Activated naive CD4-positive, alpha-beta T cell treated with Interleukin-2 at 50 U/mL for 16 hours (primary cell): Measurements from ENCODE around the gene FLRT1.

Experiments used
- DNase-seq: peaks from one replicate; pipeline ENCODE4 v3.0.0-alpha.2; 2020

Gene FLRT1

DNA sequence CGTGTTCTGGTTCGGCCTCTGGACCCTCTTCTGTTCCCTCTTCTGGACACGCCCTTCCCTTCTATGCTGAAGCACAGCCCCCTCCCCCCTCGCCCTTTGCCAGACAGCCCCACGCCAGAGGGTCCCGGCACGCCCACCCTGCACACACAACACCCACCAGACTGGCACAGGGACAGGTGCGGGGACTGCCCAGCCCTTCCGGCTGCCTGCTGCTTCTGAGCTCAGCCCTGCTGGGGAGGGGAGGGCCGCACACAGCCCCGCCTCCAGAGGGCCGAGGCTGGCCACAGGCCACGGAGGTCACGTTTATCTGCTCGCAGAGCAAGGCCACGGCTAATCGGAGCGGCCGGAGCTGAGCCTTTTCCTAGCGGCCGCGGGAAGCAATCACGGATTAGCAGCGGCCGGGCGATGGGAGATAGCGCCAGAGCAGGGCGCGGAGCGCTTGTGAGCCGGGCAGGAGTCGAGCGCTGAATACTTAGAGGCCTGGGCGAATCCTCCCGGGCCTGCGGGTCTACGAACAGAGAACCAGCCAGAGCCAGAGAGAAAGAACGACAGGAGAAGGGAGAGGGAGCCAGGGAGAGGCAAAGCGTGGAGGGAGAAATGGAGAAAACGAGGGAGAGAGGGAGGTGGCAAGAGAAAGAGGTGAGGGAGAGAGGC, 28.0 kb upstream of the FLRT1 start:
- DNase-seq: no peak

DNA sequence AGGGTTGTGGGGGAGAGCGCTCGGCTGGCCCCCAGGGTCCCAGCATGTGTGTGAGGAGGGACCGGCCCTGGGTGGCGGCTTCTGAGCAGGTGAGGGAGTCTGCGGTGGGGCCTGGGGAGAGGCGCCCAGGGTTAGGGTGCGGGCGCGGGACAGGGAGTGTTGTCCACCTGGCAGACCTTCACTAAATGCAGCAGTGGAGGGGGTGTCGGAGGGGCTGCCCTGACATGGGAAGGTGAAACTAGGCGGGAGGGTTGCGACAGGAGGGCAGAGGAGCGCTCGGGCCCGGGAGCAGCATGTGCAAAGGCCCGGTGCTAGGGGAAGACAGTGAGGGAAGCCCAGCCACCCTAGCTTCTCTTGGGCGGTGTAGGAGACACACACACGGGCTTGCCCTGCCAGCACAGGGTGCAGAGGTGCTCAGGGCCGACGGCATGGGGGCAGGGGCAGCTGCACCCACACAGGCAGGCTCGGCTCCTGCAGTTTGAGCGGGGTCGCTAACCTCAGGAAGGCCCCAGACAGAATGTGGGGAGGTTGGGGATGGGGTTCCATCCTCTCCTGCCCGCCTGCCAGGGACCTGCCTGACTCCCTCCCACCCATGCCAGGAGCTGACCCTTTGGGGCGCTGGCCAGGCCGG, 27.3 kb upstream of the FLRT1 start:
- DNase-seq: no peak

DNA sequence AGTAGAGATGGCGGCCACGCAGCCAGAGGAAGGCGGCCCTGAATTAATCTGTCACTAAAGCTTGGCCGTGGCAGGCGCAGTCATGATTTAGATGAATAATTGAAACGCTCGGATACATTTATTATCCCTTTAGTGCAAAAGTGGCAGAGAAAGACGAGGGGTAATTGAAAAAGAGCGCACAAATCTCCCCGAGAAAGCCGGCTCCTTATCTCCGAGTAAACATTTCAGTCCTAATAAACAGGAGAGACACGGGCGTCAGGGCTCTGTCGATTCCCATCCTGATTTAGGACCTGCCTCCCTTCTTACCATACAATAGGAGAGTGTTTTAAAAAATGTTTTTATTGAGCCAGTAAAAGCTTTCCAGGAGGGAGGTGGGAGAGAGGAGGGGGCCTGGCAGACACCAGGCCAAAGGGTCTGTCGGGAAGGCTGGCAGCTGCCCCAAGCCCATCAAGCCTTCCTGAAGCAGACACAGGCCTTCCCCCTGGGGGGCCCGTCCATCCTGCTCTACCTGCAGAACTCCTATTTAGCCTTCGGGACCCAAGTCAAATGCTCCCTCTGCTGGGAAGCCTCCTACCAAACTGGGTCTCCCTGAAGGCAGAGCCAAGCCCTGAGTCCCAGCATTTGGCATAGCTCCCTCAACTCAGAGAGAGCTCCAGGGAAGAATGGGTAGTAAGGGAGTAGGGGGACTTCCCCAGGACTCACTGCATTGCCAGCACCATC, 26.7 kb upstream of the FLRT1 start:
- no peak for DNase-seq

- DNase-seq: no peak
These were observed 26.0 kb upstream of the FLRT1 start for GRCh38 chr11:64009710-64010109.

DNA sequence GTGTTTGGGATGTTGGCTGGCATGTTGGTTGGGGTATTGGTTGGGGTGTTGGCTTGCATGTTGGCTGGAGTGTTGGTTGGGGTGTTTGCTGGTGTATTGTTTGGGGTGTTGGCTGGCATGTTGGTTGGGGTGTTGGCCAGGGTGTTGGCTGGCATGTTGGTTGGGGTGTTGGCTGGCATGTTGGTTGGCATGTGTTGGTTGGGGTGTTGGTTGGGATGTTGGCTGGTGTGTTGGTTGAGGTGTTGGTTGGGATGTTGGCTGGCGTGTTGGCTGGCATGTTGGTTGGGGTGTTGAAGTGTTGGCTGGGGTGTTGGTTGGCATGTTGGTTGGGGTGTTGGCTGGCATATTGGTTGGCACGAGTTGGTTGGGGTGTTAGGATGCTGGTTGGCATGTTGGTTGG, 24.9 kb upstream of the FLRT1 start:
- no peak for DNase-seq

GRCh38 chr11:64011371-64011770, 24.4 kb upstream of the FLRT1 start:
- no peak for DNase-seq

DNA sequence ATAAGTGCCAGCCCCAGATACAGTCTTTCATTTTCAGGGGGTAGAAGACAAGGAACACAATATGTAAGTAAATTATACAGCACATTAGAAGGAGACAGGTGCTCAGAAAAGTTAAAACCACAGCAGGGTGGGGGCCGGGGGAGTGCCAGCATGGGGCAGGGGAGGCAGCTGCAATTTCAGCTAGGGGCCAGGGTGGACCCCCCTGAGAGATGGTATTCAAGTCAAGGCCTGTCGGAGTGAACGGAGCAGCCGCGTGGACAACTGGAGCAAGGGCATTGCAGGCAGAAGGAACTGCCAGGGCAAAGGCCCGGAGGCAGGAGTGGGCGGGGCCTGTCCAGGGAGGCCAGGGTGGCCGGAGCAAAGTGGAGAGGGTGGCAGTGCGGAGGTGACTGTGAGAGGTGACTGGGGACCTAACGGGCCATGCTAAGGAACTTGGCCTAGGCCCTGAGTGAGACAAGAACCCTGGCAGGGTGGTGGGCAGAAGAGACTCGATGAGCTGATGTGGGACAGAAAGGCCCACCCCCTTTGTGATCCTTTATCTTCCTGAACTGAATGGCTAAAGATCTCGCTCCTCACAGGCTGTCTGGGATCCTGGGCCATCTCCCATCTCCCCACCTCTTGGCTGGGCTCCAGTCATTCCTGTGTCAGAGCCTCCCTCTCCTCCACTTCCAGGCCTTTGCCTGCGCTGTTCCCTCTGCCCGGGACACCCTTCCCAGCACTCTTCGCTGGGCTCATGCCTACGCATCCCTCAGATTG, 22.4 kb upstream of the FLRT1 start:
- no peak for DNase-seq

DNA sequence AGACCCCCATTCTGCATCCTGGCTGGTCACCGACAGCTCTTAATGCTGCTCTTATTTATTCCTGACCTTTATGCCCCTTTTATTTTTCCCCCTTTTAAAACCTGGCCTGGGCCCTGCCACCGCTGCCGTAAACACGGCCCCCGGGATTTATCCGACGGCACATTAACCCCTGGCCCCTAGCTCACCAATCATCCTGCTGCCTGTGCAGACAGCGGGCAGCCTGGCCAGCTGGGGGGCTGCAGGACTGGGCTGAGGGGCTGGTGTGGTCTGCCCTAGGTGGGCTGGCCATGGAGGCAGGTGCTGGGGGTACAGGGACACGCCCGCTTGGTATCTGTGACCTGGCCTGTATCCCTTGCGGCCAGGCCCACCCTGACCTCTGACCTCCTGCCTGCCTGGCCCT, 21.4 kb upstream of the FLRT1 start:
- DNase-seq: no peak

DNA sequence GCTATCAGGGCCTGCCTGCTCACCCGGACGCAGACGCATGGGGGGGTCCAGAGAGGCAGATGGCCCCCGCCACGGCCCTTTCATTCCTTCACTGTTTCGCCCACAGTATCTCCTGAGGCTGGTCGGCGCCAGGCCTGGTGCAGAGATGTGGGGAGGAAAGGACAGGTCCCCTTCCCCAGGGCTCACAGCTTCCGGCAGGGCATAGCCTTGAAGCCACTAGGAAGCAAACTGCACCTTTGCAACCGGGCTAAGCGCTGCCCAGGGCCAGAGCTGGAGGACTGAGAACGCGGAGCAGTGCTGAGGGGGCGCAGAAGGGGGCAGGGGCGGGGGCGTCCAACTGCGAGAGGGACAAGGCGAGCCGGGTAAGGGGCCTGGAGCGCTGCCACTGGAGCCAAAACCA, 20.2 kb upstream of the FLRT1 start:
- DNase-seq: no peak

- no peak for DNase-seq
These were observed 19.5 kb upstream of the FLRT1 start for GRCh38 chr11:64015935-64016845.

- DNase-seq: no peak
These were observed 17.8 kb upstream of the FLRT1 start for GRCh38 chr11:64017945-64018224.

- DNase-seq: no peak
These were observed 17.4 kb upstream of the FLRT1 start for GRCh38 chr11:64018310-64018709.

GRCh38 chr11:64019106-64020037, 16.4 kb upstream of the FLRT1 start:
- no peak for DNase-seq

- no peak for DNase-seq
These were observed 14.6 kb upstream of the FLRT1 start for GRCh38 chr11:64020976-64021756.

DNA sequence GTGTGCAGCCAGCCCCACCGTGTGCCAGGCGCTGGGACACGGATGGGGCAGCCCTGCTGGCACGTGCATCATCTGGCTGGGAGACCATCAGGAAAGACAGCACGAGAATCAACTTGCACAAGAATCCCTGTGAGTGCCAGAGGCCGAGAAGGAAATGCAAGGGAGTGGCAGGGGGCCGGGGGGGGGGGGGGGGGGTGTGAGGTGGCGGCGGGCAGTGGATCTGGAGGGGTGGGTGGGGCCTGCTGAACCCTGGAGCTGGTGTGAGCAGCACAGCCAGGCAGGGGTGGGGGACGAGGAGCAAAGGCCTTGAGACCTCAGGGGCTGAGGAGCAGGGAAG, 14.0 kb upstream of the FLRT1 start:
- no peak for DNase-seq

GRCh38 chr11:64022125-64022784, 13.5 kb upstream of the FLRT1 start:
- DNase-seq: no peak

- DNase-seq: no peak
These were observed 11.7 kb upstream of the FLRT1 start for GRCh38 chr11:64023712-64024710.

DNA sequence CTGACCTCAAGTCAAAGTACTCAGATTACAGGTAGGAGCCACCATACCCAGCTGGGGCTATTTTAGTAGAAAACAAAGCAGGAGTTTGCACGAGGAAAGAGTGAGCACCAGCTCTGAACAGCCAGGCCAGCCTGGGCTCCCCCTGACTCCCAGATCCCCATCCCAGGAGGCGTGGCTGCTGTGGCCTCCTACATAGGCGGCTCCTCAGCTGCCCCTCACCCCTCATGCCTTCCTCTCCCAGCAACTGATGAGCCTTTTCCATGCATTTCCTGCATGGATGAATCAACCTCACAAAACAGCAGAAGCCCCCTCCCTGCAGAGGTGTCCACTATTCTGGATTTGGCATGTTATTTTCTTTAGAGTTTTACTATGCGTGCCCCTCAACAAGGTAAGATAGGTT, 10.5 kb upstream of the FLRT1 start:
- DNase-seq: no peak

- DNase-seq: no peak
These were observed 9.0 kb upstream of the FLRT1 start for GRCh38 chr11:64026575-64027205.
